ENCODE data around the gene LY6G5C.

LY6G5C gene

GRCh38 chr6:31663126-31663960 is 17.5 kb downstream of the LY6G5C start:
- no peak for DNase-seq (ENCODE audit: extremely low read depth in 1 of 2, low read depth in 1 of 2)

GRCh38 chr6:31662124-31662723 is 18.6 kb downstream of the LY6G5C start:
- DNase-seq (ENCODE audit: extremely low read depth in 1 of 2, low read depth in 1 of 2), result no peak

GRCh38 chr6:31661262-31662123 is 19.4 kb downstream of the LY6G5C start:
- no peak for DNase-seq (ENCODE audit: extremely low read depth in 1 of 2, low read depth in 1 of 2)

GRCh38 chr6:31660381-31661261 is 20.2 kb downstream of the LY6G5C start, which contains the start of gene C6orf47:
Gene C6orf47 (minus strand): TSS chr6:31660778. CDS start chr6:31659947, 831 bp downstream.
- peak; percentile 37 to 70 for DNase-seq (ENCODE audit: extremely low read depth in 1 of 2, low read depth in 1 of 2)

GRCh38 chr6:31659649-31660380 is 21.1 kb downstream of the LY6G5C start:
- no peak for DNase-seq (ENCODE audit: extremely low read depth in 1 of 2, low read depth in 1 of 2)

GRCh38 chr6:31658983-31659648 is 21.8 kb downstream of the LY6G5C start:
- no peak for DNase-seq (ENCODE audit: extremely low read depth in 1 of 2, low read depth in 1 of 2)

GRCh38 chr6:31658158-31658688 is 22.6 kb downstream of the LY6G5C start:
- no peak for DNase-seq (ENCODE audit: extremely low read depth in 1 of 2, low read depth in 1 of 2)

GRCh38 chr6:31657406-31658157 is 23.3 kb downstream of the LY6G5C start:
- DNase-seq (ENCODE audit: extremely low read depth in 1 of 2, low read depth in 1 of 2), result no peak

- DNase-seq (ENCODE audit: extremely low read depth in 1 of 2, low read depth in 1 of 2), result no peak
Observed at GRCh38 chr6:31655349-31656237, 25.3 kb downstream of the LY6G5C start, which contains the start of gene APOM. Gene APOM (plus strand): TSS chr6:31655894. CDS start chr6:31655967, 73 bp downstream.

- no peak for DNase-seq (ENCODE audit: extremely low read depth in 1 of 2, low read depth in 1 of 2)
Observed at GRCh38 chr6:31654574-31655348, 26.1 kb downstream of the LY6G5C start.

- peak; percentile 66 to 69 for DNase-seq (ENCODE audit: extremely low read depth in 1 of 2, low read depth in 1 of 2)
Observed at GRCh38 chr6:31652925-31653724, 27.7 kb downstream of the LY6G5C start.

GRCh38 chr6:31651602-31652191 is 29.2 kb downstream of the LY6G5C start:
- DNase-seq (ENCODE audit: extremely low read depth in 1 of 2, low read depth in 1 of 2), result no peak

GRCh38 chr6:31645325-31645724 is 35.5 kb downstream of the LY6G5C start:
- no peak for DNase-seq (ENCODE audit: extremely low read depth in 1 of 2, low read depth in 1 of 2)

GRCh38 chr6:31643818-31644454 is 36.9 kb downstream of the LY6G5C start:
- DNase-seq (ENCODE audit: extremely low read depth in 1 of 2, low read depth in 1 of 2), result no peak

Measured in activated CD8-positive, alpha-beta memory T cell treated with anti-CD3 and anti-CD28 coated beads for 1 hour (primary cell).